NCI-H1092 treated with DMSO at 0.1 percent for 48 hours (cell line): ENCODE results near the gene CADPS2.
A peak's percentile ranks its signal among the peaks of the same experiment; 100 is the strongest.
"Not testable (repeated sequence)": the region's sequence is repeated elsewhere in the genome, so short reads cannot be mapped to it uniquely, and the experiment has no call there.

Source experiments
- DNase-seq: peaks from one replicate; lab custom pipeline; 2025; lab: John Stamatoyannopoulos, UW

CADPS2 gene

GRCh38 chr7:122849957-122850328, 36.3 kb downstream of the CADPS2 start:
- DNase-seq: no peak

- DNase-seq: no peak
These were observed 36.8 kb downstream of the CADPS2 start for GRCh38 chr7:122849322-122849956.

GRCh38 chr7:122847871-122848473, 38.3 kb downstream of the CADPS2 start:
- DNase-seq: no peak

GRCh38 chr7:122846591-122846990, 39.7 kb downstream of the CADPS2 start:
- DNase-seq: no peak

- DNase-seq: no peak
These were observed 41.0 kb downstream of the CADPS2 start for GRCh38 chr7:122845286-122845685.

GRCh38 chr7:122844191-122844988, 41.9 kb downstream of the CADPS2 start:
- DNase-seq: no peak

- DNase-seq: no peak
These were observed 43.3 kb downstream of the CADPS2 start for GRCh38 chr7:122842971-122843370.

GRCh38 chr7:122836286-122836685, 50.0 kb downstream of the CADPS2 start:
- DNase-seq: not testable (repeated sequence)

GRCh38 chr7:122834571-122834942, 51.7 kb downstream of the CADPS2 start:
- DNase-seq: not testable (repeated sequence)

GRCh38 chr7:122833888-122834570, 52.2 kb downstream of the CADPS2 start:
- no peak for DNase-seq

GRCh38 chr7:122831436-122831835, 54.8 kb downstream of the CADPS2 start:
- no peak for DNase-seq

GRCh38 chr7:122829962-122830361, 56.3 kb downstream of the CADPS2 start:
- no peak for DNase-seq

GRCh38 chr7:122827763-122828162, 58.5 kb downstream of the CADPS2 start:
- no peak for DNase-seq

- no peak for DNase-seq
These were observed 72.4 kb downstream of the CADPS2 start for GRCh38 chr7:122813845-122814244.

GRCh38 chr7:122803851-122804250, 82.4 kb downstream of the CADPS2 start:
- DNase-seq: no peak

- DNase-seq: peak; percentile 18
These were observed 82.9 kb downstream of the CADPS2 start for GRCh38 chr7:122803323-122803722.

GRCh38 chr7:122802301-122802751, 83.9 kb downstream of the CADPS2 start:
- DNase-seq: no peak

- DNase-seq: no peak
These were observed 94.2 kb downstream of the CADPS2 start for GRCh38 chr7:122791959-122792545.

- peak; percentile 96 for DNase-seq
These were observed 95.7 kb downstream of the CADPS2 start for GRCh38 chr7:122790591-122790990.

- peak; percentile 90 for DNase-seq
These were observed 96.1 kb downstream of the CADPS2 start for GRCh38 chr7:122790132-122790531.

- DNase-seq: no peak
These were observed 97.1 kb downstream of the CADPS2 start for GRCh38 chr7:122789156-122789555.

- DNase-seq: no peak
These were observed 115.4 kb downstream of the CADPS2 start for GRCh38 chr7:122770686-122771335.
